ENCODE data around the gene TMEM170A.

DNA sequence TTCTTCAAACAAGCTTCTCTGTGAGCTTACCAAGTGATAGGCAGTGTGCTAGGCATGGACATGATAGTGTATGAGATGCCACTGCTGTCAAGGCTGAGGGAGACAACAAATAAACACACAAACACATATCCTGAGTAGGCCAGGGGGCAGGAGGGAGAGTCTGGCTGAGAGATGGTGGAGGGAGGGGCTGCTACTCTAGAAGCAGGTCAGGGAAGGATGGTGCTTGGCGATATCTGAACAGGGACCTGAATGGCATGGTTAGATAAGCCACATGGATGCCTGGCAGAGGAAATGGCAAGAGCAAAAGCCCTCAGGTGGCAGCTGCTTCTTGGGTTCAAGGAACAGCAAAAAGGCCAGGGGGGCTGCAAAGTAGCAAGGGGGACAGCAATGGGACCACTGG lies 39.3 kb upstream of the TMEM170A start:
- no peak for TF ChIP-seq CTCF (IDR thresholded peaks at IDR 0.05; ENCODE audit: low read length)
- TF ChIP-seq EZH2 (IDR thresholded peaks at IDR 0.05; ENCODE audit: borderline replicate concordance, low read length): no peak

Measured in OCI-LY1 (cell line).